Occipital lobe (tissue), 2 donors: ENCODE results near the gene KIF26A. TPM values are rescaled to one million over a fixed set of nuclear protein-coding genes. Genes with fewer than 3 reads are reported as not detected.
"Not testable (repeated sequence)": the region's sequence is repeated elsewhere in the genome, so short reads cannot be mapped to it uniquely, and the experiment has no call there.

ENCODE experiments used
- DNase-seq: peaks from one replicate; lab custom pipeline; 2025; lab: John Stamatoyannopoulos, UW
- total RNA-seq: library from RNA; depleted of rRNA; stranded (reverse); fragments of >200 nt; gene quantifications from one replicate; pipeline ENCODE4 v1.2.3, GENCODE V29; 2014

The KIF26A gene
- total RNA-seq, 1 donor from 2014 or later = 13.1 TPM

DNA sequence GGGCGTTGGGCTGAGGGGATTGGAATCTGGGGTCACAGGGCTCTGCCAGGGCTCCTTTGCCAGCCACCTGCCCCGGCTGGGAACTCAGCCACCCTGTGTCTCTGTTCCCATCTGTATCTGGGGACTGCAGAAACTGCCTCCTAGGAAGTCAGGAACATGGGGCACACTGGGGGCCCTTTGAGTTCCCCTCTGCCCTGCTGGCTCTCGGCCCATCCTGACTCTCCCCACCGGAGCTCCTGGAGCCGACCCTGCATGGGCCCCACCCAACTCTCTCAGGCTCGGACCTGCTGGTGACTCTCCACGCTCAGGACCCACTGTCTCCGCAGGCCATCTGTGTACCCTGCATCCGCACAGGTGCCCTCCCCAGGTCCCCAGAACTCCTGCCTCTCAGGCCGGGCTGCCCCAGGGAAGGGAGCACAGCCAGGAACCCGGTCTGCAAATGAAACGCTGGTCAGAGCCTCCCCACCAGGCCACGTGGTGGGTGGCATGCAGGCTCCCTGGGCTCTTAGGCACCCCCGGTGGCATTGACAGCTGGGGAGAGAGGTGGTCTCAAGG, 82.8 kb downstream of the KIF26A start:
- DNase-seq = no peak

- no peak for DNase-seq
These were observed 83.4 kb downstream of the KIF26A start for GRCh38 chr14:104221636-104222369.

DNA sequence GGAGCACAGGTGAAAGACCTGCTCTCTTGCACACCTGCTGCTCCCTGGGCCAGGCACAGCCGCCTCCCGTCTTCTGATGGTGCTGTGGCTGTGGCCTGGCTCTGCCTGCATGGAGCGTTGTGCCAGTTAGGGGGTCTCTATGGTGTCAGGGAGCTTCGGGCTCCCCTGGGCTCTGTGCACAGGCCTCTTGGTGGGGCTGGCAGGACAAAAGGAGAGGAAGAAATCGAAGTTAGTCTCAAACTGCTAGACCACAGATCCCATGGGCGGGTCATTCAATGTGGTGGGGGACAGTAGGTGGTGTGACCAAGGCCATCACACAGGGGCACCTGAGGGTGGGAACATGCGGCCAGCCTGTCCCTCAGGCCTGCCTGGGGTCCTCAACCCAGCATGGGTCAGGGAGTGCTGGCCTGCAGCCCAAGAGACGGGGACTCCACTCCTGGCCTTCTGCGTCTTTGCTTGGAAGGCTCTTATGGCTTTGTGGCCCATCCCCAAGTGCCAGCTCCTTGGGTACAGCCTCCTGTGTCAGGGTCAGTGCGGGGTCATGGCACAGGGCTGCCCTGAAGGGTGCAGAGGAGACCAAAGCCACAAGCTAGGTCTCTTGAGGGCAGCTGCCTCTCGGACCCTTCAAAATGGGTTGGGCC, 84.1 kb downstream of the KIF26A start:
- no peak for DNase-seq

DNA sequence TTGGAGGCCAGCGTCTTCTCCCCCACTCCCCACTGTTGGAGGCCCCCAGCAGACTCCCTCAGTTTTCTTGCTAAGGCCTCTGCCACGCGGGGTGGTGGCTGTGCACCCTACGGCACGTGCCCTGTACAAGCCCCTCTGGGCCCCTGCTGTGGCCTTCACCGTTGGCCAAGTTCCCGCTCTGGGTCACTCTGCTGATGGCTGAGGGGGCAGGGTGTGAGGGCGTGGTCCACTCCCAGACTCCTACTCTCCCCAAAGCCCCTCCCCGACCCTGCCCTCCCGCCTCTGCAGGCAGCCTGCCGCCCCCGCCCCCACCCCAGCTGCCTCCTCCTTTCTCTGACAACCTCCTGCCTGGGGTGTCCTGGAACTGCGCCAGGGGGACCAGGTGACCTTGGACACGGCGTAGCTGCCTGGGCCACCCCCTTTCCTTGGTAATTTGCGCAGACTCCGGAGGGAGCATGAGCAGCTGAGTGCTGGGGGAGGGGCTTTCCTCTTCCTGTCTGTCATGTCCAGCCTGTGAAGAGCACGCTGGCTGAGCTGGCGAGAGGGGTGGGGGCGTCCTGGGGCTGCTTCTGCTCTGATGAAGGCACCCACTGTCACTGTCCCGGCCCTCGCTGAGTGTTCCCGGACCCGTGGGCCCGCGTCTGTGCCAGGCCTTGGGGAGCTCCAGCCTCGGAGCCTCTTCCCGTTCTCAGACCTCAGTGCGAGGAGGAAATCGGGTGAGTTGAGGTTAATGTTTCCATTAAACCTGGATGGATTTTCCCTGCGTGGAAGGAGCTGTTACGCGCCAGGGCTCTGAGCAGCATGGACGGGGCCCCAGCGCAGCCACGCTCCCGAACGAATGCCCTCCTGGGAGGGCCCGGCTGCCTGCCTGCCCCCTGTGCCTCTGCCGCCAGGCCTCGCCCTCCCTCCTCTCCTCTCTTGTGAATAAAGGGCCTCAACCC, 85.0 kb downstream of the KIF26A start:
- no peak for DNase-seq

- DNase-seq = no peak
These were observed 85.7 kb downstream of the KIF26A start for GRCh38 chr14:104224131-104224505.

DNA sequence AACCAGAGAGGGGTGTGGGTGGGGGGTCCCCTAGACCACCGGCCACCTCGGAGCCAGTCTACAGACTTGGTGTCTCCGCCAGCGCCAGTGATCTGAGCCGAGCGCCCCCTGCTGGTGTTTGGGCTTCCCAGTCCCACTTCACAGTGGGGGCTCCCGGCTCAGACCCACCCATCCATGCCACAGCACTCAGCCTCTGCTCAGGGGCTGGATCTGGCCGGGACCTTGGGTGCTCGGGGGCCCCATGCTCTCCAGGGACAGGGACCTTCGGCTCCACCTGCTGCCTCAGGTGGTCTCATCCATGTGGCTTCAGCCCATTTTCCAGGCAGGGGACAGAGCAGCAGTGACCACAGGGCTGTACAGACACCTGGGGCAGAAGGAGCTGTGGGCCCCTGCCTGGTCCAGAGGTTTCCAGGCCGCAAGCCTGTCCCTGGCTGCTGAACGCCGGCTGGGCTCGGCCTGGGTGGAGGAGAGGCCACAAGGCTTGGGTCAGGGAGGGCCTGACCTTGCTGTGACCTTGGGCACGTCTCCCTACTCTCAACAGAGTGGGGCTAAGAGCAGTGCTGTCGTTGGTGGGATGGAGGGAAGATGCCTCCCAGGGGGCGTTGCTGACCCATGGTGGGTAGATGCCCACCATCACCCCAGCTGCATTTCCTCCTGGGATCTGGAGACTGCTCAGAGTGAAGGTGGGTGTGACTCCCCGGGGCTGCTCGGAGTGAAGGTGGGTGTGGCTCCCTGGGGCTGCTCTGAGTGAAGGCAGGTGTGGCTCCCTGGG, 86.3 kb downstream of the KIF26A start:
- no peak for DNase-seq

DNA sequence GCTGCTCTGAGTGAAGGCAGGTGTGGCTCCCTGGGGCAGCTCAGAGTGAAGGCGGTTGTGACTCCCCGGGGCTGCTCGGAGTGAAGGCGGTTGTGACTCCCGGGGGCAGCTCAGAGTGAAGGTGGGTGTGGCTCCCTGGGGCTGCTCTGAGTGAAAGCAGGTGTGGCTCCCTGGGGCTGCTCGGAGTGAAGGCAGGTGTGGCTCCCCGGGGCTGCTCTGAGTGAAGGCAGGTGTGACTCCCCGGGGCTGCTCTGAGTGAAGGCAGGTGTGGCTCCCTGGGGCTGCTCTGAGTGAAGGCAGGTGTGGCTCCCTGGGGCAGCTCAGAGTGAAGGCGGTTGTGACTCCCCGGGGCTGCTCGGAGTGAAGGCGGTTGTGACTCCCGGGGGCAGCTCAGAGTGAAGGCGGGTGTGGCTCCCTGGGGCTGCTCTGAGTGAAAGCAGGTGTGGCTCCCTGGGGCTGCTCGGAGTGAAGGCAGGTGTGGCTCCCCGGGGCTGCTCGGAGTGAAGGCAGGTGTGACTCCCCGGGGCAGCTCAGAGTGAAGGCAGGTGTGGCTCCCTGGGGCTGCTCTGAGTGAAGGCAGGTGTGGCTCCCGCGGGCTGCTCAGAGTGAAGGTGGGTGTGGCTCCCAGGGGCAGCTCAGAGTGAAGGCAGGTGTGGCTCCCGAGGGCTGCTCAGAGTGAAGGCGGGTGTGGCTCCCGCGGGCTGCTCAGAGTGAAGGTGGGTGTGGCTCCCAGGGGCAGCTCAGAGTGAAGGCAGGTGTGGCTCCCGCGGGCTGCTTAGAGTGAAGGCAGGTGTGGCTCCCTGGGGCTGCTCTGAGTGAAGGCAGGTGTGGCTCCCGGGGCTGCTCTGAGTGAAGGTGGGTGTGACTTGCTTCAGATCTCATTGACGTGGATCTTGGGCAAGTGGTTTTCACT, 87.1 kb downstream of the KIF26A start:
- DNase-seq = not testable (repeated sequence)

- no peak for DNase-seq
These were observed 88.3 kb downstream of the KIF26A start for GRCh38 chr14:104226421-104227383.

DNA sequence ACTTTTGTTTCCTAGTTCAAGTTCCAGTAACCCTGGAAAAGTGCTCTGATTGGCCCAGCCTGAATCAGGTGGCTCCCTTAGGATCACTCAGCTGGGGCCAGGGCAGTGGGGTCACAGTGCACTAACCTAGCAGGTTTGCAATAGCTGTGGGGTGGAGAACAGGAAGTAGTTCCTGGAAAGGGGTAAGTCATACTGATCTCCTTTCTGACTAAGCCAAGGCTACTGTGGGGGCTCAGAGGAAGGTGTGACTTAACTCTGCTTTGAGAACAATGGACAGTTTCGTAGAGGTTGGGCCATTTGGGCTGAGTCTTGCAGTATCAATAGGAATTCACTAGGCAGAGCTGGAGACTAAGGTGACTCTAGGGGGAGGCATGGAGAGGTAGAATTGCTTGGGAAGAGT, 89.4 kb downstream of the KIF26A start:
- no peak for DNase-seq

DNA sequence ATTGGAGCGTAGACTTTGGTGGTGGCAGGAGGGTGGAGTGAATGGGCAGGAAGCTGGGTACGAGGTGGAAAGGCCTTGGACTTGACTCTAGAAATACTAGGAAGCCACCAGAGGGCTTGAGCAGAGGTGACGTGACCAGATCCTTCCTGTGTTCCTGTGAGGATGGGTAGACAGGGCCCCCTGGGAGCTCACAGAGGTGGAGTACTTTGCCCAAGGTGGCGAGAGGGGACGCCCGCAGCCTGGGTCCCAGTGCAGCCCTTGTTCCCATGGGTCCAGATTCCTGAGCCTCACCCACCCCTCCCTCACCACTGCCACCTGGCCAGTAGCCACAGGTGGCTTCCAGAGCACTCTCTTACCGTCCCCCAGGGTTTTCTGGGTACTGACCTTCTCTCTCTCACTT, 89.8 kb downstream of the KIF26A start:
- no peak for DNase-seq

DNA sequence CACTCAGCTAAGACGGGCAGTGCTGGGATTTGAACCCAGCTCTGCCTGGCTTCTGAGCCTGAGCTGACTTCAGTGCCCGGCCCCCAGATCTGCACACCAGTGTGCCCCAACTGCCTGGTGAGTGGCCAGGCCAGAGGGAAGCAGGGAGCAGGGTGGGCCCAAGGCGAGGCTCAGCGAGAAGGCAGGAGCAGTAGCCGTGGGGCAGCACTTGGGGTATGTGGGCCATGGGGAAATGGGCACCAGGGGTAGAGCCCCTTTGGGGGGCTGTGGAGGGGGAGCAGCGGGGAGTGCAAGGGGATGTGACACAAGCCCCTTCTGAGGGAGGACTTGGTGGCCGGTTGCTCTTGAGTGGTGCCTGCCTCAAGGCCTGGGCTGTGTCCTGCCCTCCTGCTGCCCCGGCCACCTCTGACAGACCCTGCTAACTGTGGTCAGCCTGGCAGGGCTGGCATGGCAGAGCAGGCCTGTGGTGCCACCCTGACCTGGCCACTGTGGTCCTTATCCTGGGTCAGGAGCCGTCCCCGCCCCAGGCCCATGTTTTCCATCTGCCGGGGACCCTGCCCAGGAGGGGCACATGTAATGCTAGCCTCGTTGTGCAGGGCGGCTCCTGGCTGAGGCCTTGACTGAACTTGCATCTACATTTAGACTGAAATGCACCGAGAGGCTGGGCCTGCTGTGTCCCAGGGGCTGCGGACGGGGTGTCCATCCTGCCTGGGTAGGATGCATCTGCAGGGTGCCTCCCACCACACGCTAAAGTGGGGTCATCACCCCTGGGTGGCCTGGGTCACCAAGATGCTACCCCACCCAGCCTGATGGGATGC, 90.5 kb downstream of the KIF26A start:
- DNase-seq = no peak

- DNase-seq = no peak
These were observed 91.2 kb downstream of the KIF26A start for GRCh38 chr14:104229534-104230055.

GRCh38 chr14:104230119-104230815, 91.9 kb downstream of the KIF26A start:
- no peak for DNase-seq
